ENCODE measurements around the gene KANSL1. TPM values are rescaled to one million over a fixed set of nuclear protein-coding genes. Genes with fewer than 3 reads are reported as not detected.

Gene KANSL1
- total RNA-seq, 1 experiment from 2014 or later: 67.1 TPM

DNA sequence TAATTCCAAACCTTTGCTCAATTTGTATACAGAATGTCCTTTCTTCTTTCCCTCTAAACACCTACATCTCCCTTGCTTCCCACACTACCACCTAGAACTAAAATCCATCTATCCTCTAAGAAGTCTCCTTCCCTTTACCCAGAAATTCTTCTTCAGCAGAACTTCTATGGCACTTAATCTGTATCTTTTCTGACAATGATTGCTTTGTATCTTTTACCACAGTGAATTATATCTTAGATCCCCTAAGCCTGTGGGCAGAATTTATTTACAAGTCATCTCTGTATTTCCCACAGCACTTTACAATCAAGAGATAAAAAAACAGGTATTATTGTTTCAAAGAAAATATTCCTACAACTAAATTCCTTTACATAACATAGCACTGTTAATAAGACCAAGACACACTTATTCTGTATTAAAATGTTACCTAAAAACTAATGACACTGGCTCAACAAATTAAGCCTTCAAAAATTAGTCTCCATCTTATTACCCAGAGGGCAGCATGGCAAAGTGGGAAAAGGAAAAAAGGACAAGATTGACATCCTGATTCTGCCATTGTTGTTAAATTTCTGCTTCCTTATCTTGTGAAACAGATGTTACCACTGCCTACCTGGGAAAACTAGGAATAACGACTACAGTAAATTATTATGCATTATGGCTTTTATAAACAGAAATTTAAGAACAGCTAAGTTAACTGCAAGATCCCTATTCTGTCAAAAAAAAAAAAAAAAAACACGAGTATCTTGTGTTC, 42.8 kb downstream of the KANSL1 start:
- intact Hi-C loops (cut with micrococcal nuclease): no loop called here
- no peak for DNase-seq (ENCODE audit: unreplicated experiment)
- Mint-ChIP-seq H3K9me3 (ENCODE audit: unreplicated experiment) (no peaks in the 10 kb centered on the region), H3K27ac (ENCODE audit: low read depth, unreplicated experiment) (no peak overlapping the region), H3K4me3 (ENCODE audit: unreplicated experiment) (no peak overlapping the region), H3K27me3 (ENCODE audit: insufficient read depth, unreplicated experiment) (no peaks in the 10 kb centered on the region), H3K4me1 (ENCODE audit: insufficient read depth, unreplicated experiment) (peaks cover 41% of the 10 kb centered on the region), H3K36me3 (ENCODE audit: insufficient read depth, unreplicated experiment) (peaks cover 11% of the 10 kb centered on the region)
- no TSS peak for BruUV-seq (replicated peaks)
- TF ChIP-seq, protein P1, sequence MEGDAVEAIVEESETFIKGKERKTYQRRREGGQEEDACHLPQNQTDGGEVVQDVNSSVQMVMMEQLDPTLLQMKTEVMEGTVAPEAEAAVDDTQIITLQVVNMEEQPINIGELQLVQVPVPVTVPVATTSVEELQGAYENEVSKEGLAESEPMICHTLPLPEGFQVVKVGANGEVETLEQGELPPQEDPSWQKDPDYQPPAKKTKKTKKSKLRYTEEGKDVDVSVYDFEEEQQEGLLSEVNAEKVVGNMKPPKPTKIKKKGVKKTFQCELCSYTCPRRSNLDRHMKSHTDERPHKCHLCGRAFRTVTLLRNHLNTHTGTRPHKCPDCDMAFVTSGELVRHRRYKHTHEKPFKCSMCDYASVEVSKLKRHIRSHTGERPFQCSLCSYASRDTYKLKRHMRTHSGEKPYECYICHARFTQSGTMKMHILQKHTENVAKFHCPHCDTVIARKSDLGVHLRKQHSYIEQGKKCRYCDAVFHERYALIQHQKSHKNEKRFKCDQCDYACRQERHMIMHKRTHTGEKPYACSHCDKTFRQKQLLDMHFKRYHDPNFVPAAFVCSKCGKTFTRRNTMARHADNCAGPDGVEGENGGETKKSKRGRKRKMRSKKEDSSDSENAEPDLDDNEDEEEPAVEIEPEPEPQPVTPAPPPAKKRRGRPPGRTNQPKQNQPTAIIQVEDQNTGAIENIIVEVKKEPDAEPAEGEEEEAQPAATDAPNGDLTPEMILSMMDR (IDR thresholded peaks at IDR 0.05; ENCODE audit: unreplicated experiment): no peak
- POLR2A ChIA-PET: interaction anchor here (0.6 to 1.0 kb wide), 2 partner anchors 10 to 49 kb away, joined by 4 to 5 read pairs; no protein-coding TSS in a partner anchor
- CTCF ChIA-PET: interaction anchor here (0.6 kb wide), 2 partner anchors 37 to 45 kb away, joined by 4 to 5 read pairs; no protein-coding TSS in a partner anchor

DNA sequence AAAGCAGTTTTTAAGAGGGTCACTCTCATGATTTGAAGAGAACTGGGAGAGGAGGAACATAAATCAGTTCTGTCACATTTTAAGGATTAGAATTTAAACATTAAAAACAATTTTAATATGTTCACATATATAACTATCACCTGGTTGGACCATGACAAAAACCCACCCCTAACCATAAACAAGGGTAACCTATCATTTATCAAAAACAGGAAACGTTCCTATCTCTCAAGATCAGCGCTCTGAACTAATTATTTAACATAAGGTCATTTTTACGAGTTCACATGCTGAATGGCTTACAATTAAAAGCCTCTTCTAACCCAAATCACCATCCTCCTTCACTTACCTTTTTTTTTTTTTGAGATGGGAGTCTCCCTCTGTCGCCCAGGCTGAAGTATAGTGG, 45.0 kb downstream of the KANSL1 start:
- CTCF ChIA-PET: no interaction called here
- DNase-seq (ENCODE audit: unreplicated experiment): no peak
- TF ChIP-seq, protein P1 (IDR thresholded peaks at IDR 0.05; ENCODE audit: unreplicated experiment): no peak
- POLR2A ChIA-PET: interaction anchor here (0.7 to 3.1 kb wide), 5 partner anchors 9 to 572 kb away, joined by 3 to 14 read pairs (median 3); no protein-coding TSS in a partner anchor
- intact Hi-C loops (cut with micrococcal nuclease): no loop called here
- BruUV-seq (replicated peaks): no TSS peak
- Mint-ChIP-seq H3K27ac (ENCODE audit: low read depth, unreplicated experiment) (no peak overlapping the region), H3K4me3 (ENCODE audit: unreplicated experiment) (no peak overlapping the region), H3K36me3 (ENCODE audit: insufficient read depth, unreplicated experiment) (peaks cover 11% of the 10 kb centered on the region), H3K27me3 (ENCODE audit: insufficient read depth, unreplicated experiment) (no peaks in the 10 kb centered on the region), H3K9me3 (ENCODE audit: unreplicated experiment) (no peaks in the 10 kb centered on the region), H3K4me1 (ENCODE audit: insufficient read depth, unreplicated experiment) (peaks cover 47% of the 10 kb centered on the region)

DNA sequence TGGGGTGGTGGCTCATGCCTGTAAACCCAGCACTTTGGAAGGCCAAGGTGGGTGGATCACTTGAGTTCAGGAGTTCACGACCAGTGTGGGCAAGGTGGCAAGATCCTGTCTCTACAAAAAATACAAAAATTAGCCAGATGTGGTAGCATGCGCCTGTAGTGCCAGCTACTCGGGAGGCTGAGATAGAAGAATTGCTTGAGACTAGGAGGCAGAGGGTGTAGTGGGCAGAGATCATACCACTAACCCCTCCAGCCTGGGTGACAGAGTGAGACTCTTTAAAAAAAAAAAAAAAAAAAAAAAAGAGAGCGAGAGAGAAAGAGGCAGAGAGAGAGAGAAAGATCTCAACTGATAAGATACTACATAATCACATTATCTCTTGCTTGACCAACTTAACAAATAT, 45.9 kb downstream of the KANSL1 start:
- H3K4me1 Mint-ChIP-seq (ENCODE audit: insufficient read depth, unreplicated experiment): peaks cover 38% of the 10 kb centered on the region
- H3K27ac Mint-ChIP-seq (ENCODE audit: low read depth, unreplicated experiment): no peak overlapping the region
- H3K27me3 Mint-ChIP-seq (ENCODE audit: insufficient read depth, unreplicated experiment): no peaks in the 10 kb centered on the region
- intact Hi-C loops (cut with micrococcal nuclease): no loop called here
- H3K4me3 Mint-ChIP-seq (ENCODE audit: unreplicated experiment): no peak overlapping the region
- H3K9me3 Mint-ChIP-seq (ENCODE audit: unreplicated experiment): no peaks in the 10 kb centered on the region
- TF ChIP-seq, protein P1 (IDR thresholded peaks at IDR 0.05; ENCODE audit: unreplicated experiment): no peak
- peaks cover 11% of the 10 kb centered on the region for H3K36me3 Mint-ChIP-seq (ENCODE audit: insufficient read depth, unreplicated experiment)
- DNase-seq (ENCODE audit: unreplicated experiment): no peak
- ChIA-PET CTCF (no interaction called here), POLR2A (interaction anchor here (0.8 to 3.1 kb wide), 2 partner anchors 10 to 24 kb away, joined by 3 to 14 read pairs; no protein-coding TSS in a partner anchor)
- BruUV-seq (replicated peaks): no TSS peak

DNA sequence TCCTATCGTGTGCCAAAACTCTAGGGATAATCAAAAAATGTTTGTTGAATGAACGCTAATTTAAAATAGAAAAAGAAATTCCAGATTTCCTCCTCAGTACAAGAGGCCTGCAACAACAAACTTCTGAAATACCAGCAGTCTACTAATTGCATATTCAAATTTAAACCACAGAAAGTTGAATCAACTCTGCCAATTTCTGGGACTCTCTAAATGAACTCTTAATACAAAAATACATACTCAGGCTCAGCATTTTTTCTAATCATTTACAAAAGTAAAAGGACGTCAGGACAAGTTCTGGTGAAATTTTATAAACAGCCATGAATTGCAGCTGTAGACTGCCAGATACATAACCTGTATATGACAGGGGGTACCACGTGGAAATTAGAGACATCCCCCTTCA, 49.0 kb downstream of the KANSL1 start:
- Mint-ChIP-seq H3K36me3 (ENCODE audit: insufficient read depth, unreplicated experiment) (peaks cover 11% of the 10 kb centered on the region), H3K27me3 (ENCODE audit: insufficient read depth, unreplicated experiment) (no peaks in the 10 kb centered on the region), H3K4me1 (ENCODE audit: insufficient read depth, unreplicated experiment) (peaks cover 33% of the 10 kb centered on the region), H3K27ac (ENCODE audit: low read depth, unreplicated experiment) (peak overlapping the region; percentile 23), H3K4me3 (ENCODE audit: unreplicated experiment) (no peak overlapping the region), H3K9me3 (ENCODE audit: unreplicated experiment) (no peaks in the 10 kb centered on the region)
- no TSS peak for BruUV-seq (replicated peaks)
- TF ChIP-seq, protein P1 (IDR thresholded peaks at IDR 0.05; ENCODE audit: unreplicated experiment): no peak
- ChIA-PET CTCF (interaction anchor here (0.7 kb wide), 1 partner anchor 24 kb away, joined by 4 read pairs; no protein-coding TSS in a partner anchor), POLR2A (interaction anchor here (0.6 to 1.6 kb wide), 4 partner anchors 11 to 47 kb away, joined by 3 to 8 read pairs (median 4); no protein-coding TSS in a partner anchor)
- no peak for DNase-seq (ENCODE audit: unreplicated experiment)
- intact Hi-C loops (cut with micrococcal nuclease): loop anchor here (5.0 kb wide), 1 partner anchor 43 kb away; no protein-coding TSS in a partner anchor
